Inferior parietal cortex (tissue), 1 donor: ENCODE data around the gene DUSP22.

Experiments
- DNase-seq: peaks from one replicate; pipeline ENCODE4 v3.0.0-alpha.2; 2016; ENCODE audit errors: extremely low spot score

Gene DUSP22

GRCh38 chr6:308768-309167 lies 16.5 kb downstream of the DUSP22 start:
- DNase-seq, result no peak

GRCh38 chr6:309947-310346 lies 17.7 kb downstream of the DUSP22 start:
- no peak for DNase-seq

- DNase-seq, result no peak
Measured at GRCh38 chr6:310671-311070, 18.4 kb downstream of the DUSP22 start.

GRCh38 chr6:311679-312220 lies 19.5 kb downstream of the DUSP22 start:
- DNase-seq, result no peak

- no peak for DNase-seq
Measured at GRCh38 chr6:313087-313486, 20.8 kb downstream of the DUSP22 start.

- DNase-seq, result no peak
Measured at GRCh38 chr6:313917-314316, 21.6 kb downstream of the DUSP22 start.

GRCh38 chr6:314377-314776 lies 22.1 kb downstream of the DUSP22 start:
- no peak for DNase-seq

GRCh38 chr6:315226-315625 lies 22.9 kb downstream of the DUSP22 start:
- no peak for DNase-seq

- DNase-seq, result no peak
Measured at GRCh38 chr6:315921-316752, 23.9 kb downstream of the DUSP22 start.

- no peak for DNase-seq
Measured at GRCh38 chr6:316753-317038, 24.4 kb downstream of the DUSP22 start.

GRCh38 chr6:317060-317447 lies 24.8 kb downstream of the DUSP22 start:
- no peak for DNase-seq

GRCh38 chr6:317448-318144 lies 25.3 kb downstream of the DUSP22 start:
- no peak for DNase-seq

GRCh38 chr6:318243-318890 lies 26.1 kb downstream of the DUSP22 start:
- no peak for DNase-seq

- no peak for DNase-seq
Measured at GRCh38 chr6:319177-320131, 27.2 kb downstream of the DUSP22 start.

- no peak for DNase-seq
Measured at GRCh38 chr6:320351-321157, 28.3 kb downstream of the DUSP22 start.

- DNase-seq, result no peak
Measured at GRCh38 chr6:321158-321438, 28.8 kb downstream of the DUSP22 start.

GRCh38 chr6:321536-322258 lies 29.4 kb downstream of the DUSP22 start:
- DNase-seq, result no peak

- DNase-seq, result no peak
Measured at GRCh38 chr6:322259-322930, 30.1 kb downstream of the DUSP22 start.

- no peak for DNase-seq
Measured at GRCh38 chr6:322940-323729, 30.8 kb downstream of the DUSP22 start.
